ENCODE results near the gene UBE2E2.

DNA sequence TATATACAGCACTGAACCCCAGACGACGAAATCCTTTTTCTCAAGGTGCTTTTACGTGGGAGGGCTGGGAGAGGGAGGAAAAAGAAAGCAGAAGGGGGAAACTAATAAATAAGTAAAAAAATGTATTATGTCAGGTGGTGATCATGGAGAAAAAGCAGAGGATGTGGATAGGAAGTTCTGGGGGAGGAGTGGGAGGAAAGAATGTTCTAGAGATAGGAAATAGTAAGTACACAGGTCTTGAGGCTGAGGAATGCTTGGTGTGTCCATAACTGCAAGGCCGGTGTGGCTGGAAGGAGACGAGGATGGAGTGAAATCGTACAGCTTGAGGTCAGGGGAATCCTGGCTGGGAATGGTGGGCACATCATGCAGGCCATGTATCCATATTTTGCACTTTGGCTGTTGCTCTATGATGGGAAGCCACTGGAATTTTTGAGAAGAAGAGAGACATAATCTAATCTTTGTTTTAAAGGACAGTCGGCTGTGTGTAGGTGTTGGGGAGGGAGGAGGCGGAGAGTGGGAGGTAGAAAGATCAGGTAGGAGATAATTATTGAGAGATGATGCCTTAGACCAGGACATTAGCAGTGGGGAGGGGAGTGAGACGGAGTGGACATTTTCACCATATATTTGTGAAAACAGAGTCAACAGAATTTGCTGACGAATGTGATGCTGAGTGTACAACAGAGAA is 1.8 kb upstream of the UBE2E2 start:
- TF ChIP-seq, protein P1, sequence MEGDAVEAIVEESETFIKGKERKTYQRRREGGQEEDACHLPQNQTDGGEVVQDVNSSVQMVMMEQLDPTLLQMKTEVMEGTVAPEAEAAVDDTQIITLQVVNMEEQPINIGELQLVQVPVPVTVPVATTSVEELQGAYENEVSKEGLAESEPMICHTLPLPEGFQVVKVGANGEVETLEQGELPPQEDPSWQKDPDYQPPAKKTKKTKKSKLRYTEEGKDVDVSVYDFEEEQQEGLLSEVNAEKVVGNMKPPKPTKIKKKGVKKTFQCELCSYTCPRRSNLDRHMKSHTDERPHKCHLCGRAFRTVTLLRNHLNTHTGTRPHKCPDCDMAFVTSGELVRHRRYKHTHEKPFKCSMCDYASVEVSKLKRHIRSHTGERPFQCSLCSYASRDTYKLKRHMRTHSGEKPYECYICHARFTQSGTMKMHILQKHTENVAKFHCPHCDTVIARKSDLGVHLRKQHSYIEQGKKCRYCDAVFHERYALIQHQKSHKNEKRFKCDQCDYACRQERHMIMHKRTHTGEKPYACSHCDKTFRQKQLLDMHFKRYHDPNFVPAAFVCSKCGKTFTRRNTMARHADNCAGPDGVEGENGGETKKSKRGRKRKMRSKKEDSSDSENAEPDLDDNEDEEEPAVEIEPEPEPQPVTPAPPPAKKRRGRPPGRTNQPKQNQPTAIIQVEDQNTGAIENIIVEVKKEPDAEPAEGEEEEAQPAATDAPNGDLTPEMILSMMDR (tag by site-specific recombination; IDR thresholded peaks at IDR 0.05): no peak
- TF ChIP-seq, protein P2, sequence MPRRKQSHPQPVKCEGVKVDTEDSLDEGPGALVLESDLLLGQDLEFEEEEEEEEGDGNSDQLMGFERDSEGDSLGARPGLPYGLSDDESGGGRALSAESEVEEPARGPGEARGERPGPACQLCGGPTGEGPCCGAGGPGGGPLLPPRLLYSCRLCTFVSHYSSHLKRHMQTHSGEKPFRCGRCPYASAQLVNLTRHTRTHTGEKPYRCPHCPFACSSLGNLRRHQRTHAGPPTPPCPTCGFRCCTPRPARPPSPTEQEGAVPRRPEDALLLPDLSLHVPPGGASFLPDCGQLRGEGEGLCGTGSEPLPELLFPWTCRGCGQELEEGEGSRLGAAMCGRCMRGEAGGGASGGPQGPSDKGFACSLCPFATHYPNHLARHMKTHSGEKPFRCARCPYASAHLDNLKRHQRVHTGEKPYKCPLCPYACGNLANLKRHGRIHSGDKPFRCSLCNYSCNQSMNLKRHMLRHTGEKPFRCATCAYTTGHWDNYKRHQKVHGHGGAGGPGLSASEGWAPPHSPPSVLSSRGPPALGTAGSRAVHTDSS (tag by site-specific recombination; IDR thresholded peaks at IDR 0.05): no peak
- TF ChIP-seq ZNF629 (tag by site-specific recombination; IDR thresholded peaks at IDR 0.05): no peak
- TF ChIP-seq ZNF777 (tag by site-specific recombination; IDR thresholded peaks at IDR 0.05; ENCODE audit: borderline replicate concordance): no peak

Measured in HEK293 (cell line).